Subcutaneous adipose tissue (tissue), 4 donors: ENCODE results near the gene TGM2. TPM values are rescaled to one million over a fixed set of nuclear protein-coding genes. Genes with fewer than 3 reads are reported as not detected.

Experiments used
- CTCF ChIP-seq: fragments of 450-650 bp; IDR thresholded peaks from one replicate; pipeline ENCODE4 v1.5.1; 2016; ENCODE audit warnings: low read depth, mild to moderate bottlenecking, control low read depth, antibody characterized with exemption, moderate library complexity
- total RNA-seq, 4 donors: library from RNA; depleted of rRNA; stranded (reverse); fragments of >200 nt; gene quantifications; one replicate each; pipeline ENCODE4 v1.1.0, GENCODE V29; 2016

The TGM2 gene
- total RNA-seq, 4 donors from 2014 or later, result 13.9 to 28.9 (median 19.2) TPM

- TF ChIP-seq CTCF, result no peak
Observed at GRCh38 chr20:38193586-38194105, 28.6 kb upstream of the TGM2 start.

DNA sequence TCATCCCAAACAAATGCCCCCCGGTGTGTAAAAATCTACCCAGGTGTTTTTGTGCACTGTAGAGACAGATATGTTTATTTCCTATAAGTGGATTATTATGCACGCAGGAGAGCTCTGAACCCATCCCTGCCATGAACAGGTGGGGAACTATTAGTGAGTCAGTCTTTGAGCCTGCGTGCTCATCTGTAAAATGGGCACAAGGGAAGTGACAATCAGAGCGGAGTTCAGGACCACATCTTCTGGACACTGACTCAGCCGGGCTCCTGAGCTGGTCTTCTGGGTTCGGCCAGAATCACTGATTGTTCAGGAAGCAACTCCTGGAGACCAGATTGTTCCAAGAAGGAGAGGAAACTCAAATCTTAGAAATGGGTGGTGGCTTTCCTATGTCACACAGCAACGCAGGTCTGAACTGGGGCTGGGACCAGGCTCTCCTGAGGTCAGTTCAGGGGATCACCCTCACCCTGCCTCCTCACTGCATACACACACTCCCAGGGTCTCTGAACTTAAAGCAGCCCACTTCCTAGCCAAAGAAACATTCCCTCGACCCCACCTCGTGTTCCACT, 27.3 kb upstream of the TGM2 start:
- no peak for TF ChIP-seq CTCF

DNA sequence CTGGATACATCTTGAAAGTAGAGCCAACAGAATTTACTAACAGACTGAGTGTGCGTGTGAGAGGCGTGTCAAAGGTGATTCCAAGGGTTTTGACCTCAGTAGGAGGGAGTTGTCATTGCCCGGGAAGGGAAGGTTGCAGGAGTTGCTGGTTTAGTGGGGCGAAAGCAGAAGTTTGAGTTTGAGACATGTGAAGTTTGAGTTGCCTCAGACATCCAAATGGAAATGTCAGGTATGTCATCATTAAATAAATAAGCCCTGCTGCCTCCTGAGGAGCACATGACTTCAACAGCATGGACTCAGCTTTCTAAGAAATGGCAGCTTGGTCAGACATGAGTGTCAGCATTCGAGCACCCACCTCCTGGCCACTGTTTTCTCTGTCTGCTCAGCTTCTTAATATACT, 26.6 kb upstream of the TGM2 start:
- no peak for TF ChIP-seq CTCF

DNA sequence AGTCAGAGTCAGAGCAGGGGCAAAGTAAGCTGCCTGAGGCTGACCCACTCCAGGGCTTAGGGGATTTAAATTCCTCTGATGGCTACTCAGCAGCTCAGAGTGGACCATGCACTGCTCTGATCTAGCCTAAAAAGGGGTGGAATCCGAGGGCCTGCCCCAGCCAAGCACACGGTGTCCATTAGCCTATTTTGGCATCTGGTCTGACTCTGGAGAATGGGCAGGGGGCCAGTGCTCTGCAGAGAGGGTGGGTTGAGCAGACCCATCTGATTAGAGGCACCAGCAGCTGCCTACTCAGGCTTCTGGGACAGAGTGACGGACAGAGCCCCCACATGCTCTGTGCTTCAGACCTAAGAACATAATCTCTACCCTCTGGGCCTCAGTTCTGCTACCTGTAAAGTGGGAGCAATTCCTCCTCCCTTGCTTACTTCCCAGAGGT, 25.9 kb upstream of the TGM2 start:
- TF ChIP-seq CTCF, result no peak

DNA sequence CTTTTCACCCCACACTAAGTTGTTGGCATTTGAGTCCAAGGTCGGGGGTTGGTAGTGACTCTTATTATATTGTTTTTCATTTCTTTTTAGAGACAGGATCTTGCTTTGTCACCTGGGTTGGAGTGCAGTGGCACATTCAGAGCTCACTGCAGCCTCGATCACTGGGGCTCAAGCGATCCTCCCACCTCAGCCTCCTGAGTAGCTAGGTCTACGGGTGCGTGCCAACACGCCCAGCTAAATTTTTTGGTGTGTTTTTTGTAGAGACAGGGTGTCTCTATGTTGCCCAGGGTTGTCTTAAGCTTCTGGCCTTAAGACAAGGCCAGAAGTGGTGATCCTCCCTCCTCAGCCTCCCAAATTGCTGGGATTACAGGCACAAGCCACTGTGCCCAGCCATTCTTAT, 25.1 kb upstream of the TGM2 start:
- no peak for TF ChIP-seq CTCF

DNA sequence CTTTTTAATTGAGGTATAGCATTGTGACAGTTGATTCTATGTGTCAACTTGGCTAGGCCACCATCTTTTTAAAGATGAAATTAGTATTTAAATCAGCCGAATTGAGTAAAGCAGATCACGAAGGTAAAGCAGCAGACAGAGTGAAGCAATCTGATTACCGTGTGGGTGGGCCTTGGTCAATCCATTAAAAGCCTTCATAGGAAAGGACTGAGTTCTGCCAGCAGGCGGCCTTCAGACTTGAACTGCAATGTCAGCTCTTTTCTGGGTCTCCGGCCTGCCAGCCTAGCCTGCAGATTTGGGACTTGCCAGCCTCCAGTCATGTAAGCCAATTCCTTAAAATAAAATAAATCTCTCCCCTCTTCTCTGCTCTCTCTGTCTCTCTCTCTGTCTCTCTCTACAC, 22.4 kb upstream of the TGM2 start:
- TF ChIP-seq CTCF, result no peak

DNA sequence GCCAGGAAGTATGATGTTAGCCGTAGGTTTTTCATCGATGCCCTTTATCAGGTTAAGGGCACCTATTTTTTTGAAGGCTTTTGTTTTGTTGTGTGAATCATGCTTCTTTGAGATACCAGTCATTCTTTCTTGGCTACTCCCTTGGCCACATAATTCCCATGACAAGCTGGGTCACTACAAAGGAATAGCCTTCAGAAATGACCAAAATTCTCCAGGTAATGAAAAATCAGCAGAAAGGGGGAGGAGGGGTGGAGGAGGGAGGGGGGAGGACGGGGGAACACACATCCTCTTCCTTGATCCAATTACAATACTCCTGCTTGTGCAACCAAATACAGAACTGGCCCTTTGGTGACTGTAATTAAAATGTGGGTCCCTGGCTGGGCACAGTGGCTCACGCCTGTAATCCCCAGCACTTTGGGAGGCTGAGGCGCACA, 21.7 kb upstream of the TGM2 start:
- no peak for TF ChIP-seq CTCF
